Natural killer cell (primary cell): ENCODE results near the gene KPNB1. TPM values are rescaled to one million over a fixed set of nuclear protein-coding genes. Genes with fewer than 3 reads are reported as not detected.

Experiments used
- ATAC-seq, 3 donors: fragments of 150-1000 bp in 2 of 3; fragments of 200-7000 bp in 1 of 3; cut with Tn5 transposase; 1 replicate in 1 of 3; 2 replicates in 2 of 3; pipeline ENCODE4 v1.10.0; 2021; ENCODE audit warnings: mild to moderate bottlenecking in 2 of 3, moderate library complexity in 2 of 3
- DNase-seq, 2 donors: peaks; one replicate each; pipeline versions ENCODE4 v3.0.0 to v3.0.0-alpha.2; 2013 to 2021; ENCODE audit warnings: mixed read lengths in 1 of 2
- H3K27ac ChIP-seq: one replicate; pipeline ENCODE4 v1.5.1; 2013; ENCODE audit warnings: mild to moderate bottlenecking, low read length
- H3K27me3 ChIP-seq: one replicate; pipeline ENCODE4 v1.6.1; 2013; ENCODE audit warnings: low read length; ENCODE audit not compliant: control insufficient read depth, insufficient read depth
- H3K36me3 ChIP-seq: one replicate; pipeline ENCODE4 v1.6.1; 2013; ENCODE audit warnings: low read length; ENCODE audit not compliant: control insufficient read depth, insufficient read depth
- H3K4me1 ChIP-seq: one replicate; pipeline ENCODE4 v1.6.1; 2013; ENCODE audit warnings: low read length; ENCODE audit not compliant: control insufficient read depth, insufficient read depth
- H3K4me3 ChIP-seq: one replicate; pipeline ENCODE4 v1.5.1; 2013; ENCODE audit warnings: low read length
- H3K9me3 ChIP-seq: one replicate; pipeline ENCODE4 v1.6.1; 2013; ENCODE audit warnings: low read length; ENCODE audit not compliant: control insufficient read depth, insufficient read depth
- H3K27ac Mint-ChIP-seq, 2 donors: one replicate each; pipeline ENCODE4 v1.8.0; 2022; ENCODE audit warnings: mild to moderate bottlenecking in 2 of 2, mixed read lengths in 2 of 2, moderate library complexity in 1 of 2
- H3K27me3 Mint-ChIP-seq, 2 donors: one replicate each; pipeline ENCODE4 v1.8.0; 2022; ENCODE audit warnings: low read depth in 2 of 2, mixed read lengths in 2 of 2
- H3K36me3 Mint-ChIP-seq: one replicate; pipeline ENCODE4 v1.8.0; 2022; ENCODE audit warnings: mixed read lengths
- H3K4me1 Mint-ChIP-seq, 2 donors: one replicate each; pipeline ENCODE4 v1.8.0; 2022; ENCODE audit warnings: mixed read lengths in 2 of 2
- H3K4me3 Mint-ChIP-seq: one replicate; pipeline ENCODE4 v1.8.0; 2022; ENCODE audit warnings: mild to moderate bottlenecking, moderate library complexity, mixed read lengths
- H3K9me3 Mint-ChIP-seq, 2 donors: one replicate each; pipeline ENCODE4 v1.8.0; 2022; ENCODE audit warnings: mixed read lengths in 2 of 2
- WGBS: methylation state at CpG from one replicate; pipeline ENCODE4 v1.1.7; 2013; ENCODE audit warnings: missing lambda C conversion rate; ENCODE audit not compliant: insufficient coverage; 5-methylcytosine and 5-hydroxymethylcytosine counted together
- intact Hi-C: fragments of 100-400 bp; cut with micrococcal nuclease; formaldehyde crosslinking; loops from one replicate; pipeline ENCODE4 v1.14.2; 2022
- total RNA-seq, 4 donors: library from RNA; stranded (reverse); fragments of 120-200 nt in 1 of 4; gene quantifications; one replicate each; pipeline versions ENCODE4 v1.2.3 to v1.2.4, GENCODE V29; 2013 to 2022
- TF ChIP-seq, protein P1 (sequence below): fragments of 200-600 bp; IDR thresholded peaks from one replicate; pipeline ENCODE4 v1.8.0; 2022; ENCODE audit warnings: antibody characterized with exemption

The KPNB1 gene
- total RNA-seq, 3 donors from 2014 or later (not counting 1 experiment from before 2014, with no cell fraction given), result 236 to 273 (median 259) TPM

DNA sequence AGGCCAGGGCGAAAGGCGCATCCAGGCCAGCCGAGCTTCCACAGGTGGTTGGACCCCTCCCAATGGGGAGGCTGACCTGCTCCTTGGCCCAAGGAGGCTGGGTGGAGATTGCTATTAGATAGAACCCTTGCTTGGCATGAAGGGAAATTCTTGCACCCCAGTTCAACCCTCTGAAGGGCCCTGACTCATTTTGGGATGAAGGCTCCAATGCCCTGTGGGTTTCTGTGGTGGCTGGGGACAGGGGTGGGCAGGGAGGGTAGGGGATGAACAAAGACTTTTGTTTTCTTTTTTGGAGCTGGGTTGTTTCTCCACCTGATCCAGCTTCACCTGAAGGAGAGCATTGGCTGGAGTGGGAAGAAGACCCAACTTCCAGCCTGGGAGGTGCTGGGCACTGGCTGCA lies 66.7 kb downstream of the KPNB1 start:
- no peaks in the 10 kb centered on the region for H3K9me3 ChIP-seq
- Mint-ChIP-seq H3K27ac (peak overlapping the region; percentile 89 to 93), H3K36me3 (no peaks in the 10 kb centered on the region), H3K4me3 (peak overlapping the region; percentile 89), H3K4me1 (peaks cover 80 to 100% of the 10 kb centered on the region in 2 donors), H3K9me3 (no peaks in the 10 kb centered on the region), H3K27me3 (no peaks in the 10 kb centered on the region)
- H3K27ac ChIP-seq, result peak overlapping the region; percentile 81
- TF ChIP-seq, protein P1, sequence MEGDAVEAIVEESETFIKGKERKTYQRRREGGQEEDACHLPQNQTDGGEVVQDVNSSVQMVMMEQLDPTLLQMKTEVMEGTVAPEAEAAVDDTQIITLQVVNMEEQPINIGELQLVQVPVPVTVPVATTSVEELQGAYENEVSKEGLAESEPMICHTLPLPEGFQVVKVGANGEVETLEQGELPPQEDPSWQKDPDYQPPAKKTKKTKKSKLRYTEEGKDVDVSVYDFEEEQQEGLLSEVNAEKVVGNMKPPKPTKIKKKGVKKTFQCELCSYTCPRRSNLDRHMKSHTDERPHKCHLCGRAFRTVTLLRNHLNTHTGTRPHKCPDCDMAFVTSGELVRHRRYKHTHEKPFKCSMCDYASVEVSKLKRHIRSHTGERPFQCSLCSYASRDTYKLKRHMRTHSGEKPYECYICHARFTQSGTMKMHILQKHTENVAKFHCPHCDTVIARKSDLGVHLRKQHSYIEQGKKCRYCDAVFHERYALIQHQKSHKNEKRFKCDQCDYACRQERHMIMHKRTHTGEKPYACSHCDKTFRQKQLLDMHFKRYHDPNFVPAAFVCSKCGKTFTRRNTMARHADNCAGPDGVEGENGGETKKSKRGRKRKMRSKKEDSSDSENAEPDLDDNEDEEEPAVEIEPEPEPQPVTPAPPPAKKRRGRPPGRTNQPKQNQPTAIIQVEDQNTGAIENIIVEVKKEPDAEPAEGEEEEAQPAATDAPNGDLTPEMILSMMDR, result no peak
- no peak for DNase-seq
- no peaks in the 10 kb centered on the region for H3K27me3 ChIP-seq
- H3K36me3 ChIP-seq, result peaks cover 1% of the 10 kb centered on the region
- 45% methylated on average over 3 of the region's 3 CpGs for WGBS
- intact Hi-C loops, result no loop called here
- no peak for ATAC-seq
- peaks cover 100% of the 10 kb centered on the region for H3K4me1 ChIP-seq
- no peak overlapping the region for H3K4me3 ChIP-seq

DNA sequence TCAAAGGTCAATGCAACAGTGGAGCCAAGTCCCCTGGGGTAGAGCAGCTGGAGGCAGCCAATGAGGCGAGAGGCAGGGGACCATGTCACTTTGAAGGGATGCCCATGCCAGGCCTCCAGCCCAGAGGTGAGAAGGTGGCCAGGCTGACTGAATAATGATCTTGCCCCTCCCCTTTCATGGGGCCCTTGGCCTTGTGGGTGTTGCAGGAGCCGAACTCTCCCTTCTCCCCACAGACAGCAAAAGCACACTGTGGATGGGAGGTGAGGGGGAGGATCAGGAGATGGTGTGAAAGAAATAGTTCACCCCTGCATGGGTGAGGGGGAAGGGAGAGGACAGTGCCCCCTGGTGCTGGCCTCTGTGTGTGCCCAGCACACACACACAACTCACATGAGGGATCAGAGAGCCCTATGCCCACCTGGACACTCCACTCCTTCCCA lies 67.6 kb downstream of the KPNB1 start:
- Histone ChIP-seq H3K4me3 (no peak overlapping the region), H3K27ac (peak overlapping the region; percentile 81), H3K4me1 (peaks cover 100% of the 10 kb centered on the region), H3K36me3 (no peaks in the 10 kb centered on the region), H3K27me3 (no peaks in the 10 kb centered on the region), H3K9me3 (no peaks in the 10 kb centered on the region)
- peak overlapping the region; percentile 89 to 93 for H3K27ac Mint-ChIP-seq
- DNase-seq (peak in 1 of 2 donors; percentile 68), ATAC-seq (peak; percentile 17 to 60 (median 54))
- 39% methylated on average over 1 of the region's 2 CpGs for WGBS
- no peaks in the 10 kb centered on the region for H3K27me3 Mint-ChIP-seq
- H3K4me3 Mint-ChIP-seq, result peak overlapping the region; percentile 86
- H3K36me3 Mint-ChIP-seq, result no peaks in the 10 kb centered on the region
- intact Hi-C loops, result no loop called here
- TF ChIP-seq, protein P1, result peak; percentile 49
- H3K9me3 Mint-ChIP-seq, result no peaks in the 10 kb centered on the region
- H3K4me1 Mint-ChIP-seq, result peaks cover 86 to 100% of the 10 kb centered on the region in 2 donors

DNA sequence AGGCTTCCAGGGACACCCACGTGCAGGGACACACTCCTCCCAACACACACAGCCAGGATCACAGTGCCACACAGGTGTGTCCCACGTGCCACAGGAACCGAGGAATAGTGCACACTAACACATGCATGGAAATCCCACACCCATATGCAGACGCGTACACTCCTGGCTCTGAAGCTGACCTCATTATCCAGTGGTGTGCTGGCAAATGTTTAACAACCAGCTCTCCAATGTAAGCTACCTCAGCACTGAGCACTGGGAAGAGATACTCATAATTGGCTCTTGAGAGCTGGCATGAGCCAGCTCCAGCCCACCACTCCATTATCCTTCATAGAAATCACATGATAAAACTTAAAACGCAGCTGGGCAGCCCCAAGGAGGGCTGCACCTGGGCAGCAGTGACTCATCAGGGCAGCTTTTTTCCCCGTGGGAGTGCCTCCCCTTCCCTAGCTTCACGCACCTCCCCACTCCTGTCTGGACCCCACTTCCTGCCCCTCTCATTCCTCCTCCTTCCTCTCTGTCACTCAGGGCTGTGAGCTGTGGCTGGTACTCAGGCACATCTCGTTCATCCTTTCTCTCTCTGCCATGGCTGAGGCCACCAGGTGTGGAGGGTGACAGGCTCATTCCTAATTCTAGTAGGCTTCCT lies 68.4 kb downstream of the KPNB1 start:
- H3K27ac ChIP-seq, result peak overlapping the region; percentile 51

More for the DNA sequence above, 68.4 kb downstream of the KPNB1 start:
- H3K36me3 Mint-ChIP-seq, result no peaks in the 10 kb centered on the region
- ATAC-seq, result no peak
- no peaks in the 10 kb centered on the region for H3K9me3 Mint-ChIP-seq
- no peaks in the 10 kb centered on the region for H3K27me3 Mint-ChIP-seq
- no peak overlapping the region for H3K4me3 ChIP-seq
- H3K27ac Mint-ChIP-seq, result peak overlapping the region; percentile 89 to 93
- H3K36me3 ChIP-seq, result no peaks in the 10 kb centered on the region
- H3K4me3 Mint-ChIP-seq, result peak overlapping the region; percentile 86
- peaks cover 96% of the 10 kb centered on the region for H3K4me1 ChIP-seq
- peak in 1 of 2 donors; percentile 52 for DNase-seq
- no peaks in the 10 kb centered on the region for H3K9me3 ChIP-seq
- H3K4me1 Mint-ChIP-seq, result peaks cover 79 to 92% of the 10 kb centered on the region in 2 donors
- intact Hi-C loops, result loop anchor here (2.0 kb wide), 1 partner anchor 15 kb away; the partner anchor contains the start of gene TBX21
- TF ChIP-seq, protein P1, result no peak
- WGBS, result 20% methylated on average over 9 of the region's 9 CpGs
- H3K27me3 ChIP-seq, result no peaks in the 10 kb centered on the region
